Measurements from ENCODE around the gene RYR2. TPM values are rescaled to one million over a fixed set of nuclear protein-coding genes. Genes with fewer than 3 reads are reported as not detected.

Gene RYR2
- total and polyA plus RNA-seq, 2 donors (not counting 1 experiment from before 2014, with no cell fraction given), result not detected

DNA sequence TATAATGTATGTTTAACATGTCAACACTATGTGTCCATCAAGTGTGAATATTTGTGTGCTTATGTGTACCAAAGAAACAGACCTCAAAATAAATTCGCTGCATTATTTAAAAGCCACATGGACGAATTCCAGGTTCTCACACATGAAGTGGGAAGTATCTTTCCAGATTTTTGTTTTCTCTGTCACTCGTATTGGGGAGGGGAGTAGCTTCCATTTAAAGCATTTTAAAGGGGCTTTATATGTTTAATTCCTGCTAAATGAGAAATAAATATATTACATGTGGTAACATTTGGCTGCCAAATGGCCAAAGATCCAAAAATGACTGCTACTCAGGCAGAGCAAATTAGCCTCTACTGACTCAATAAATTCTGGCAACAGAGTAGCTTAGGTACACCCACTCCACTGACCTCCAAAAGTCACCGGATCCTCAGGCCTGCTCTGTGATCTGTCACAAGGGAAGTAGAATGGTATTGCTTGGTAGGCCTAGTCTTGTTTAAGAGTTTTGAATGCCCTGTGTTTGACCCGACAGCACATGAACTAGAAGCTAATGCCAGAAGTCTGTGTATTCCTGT is 670.7 kb downstream of the RYR2 start:
- Histone ChIP-seq H3K9me3 (ENCODE audit: control extremely low read depth in 1 of 3, control insufficient read depth in 2 of 3, insufficient read depth in 1 of 3, low read length in 2 of 3) (no peaks in the 10 kb centered on the region), H3K27me3 (replicated peaks in 1 of 4; ENCODE audit: control extremely low read depth in 1 of 4, control insufficient read depth in 3 of 4, insufficient read depth in 4 of 4, low read length in 3 of 4) (no peaks in the 10 kb centered on the region), H3K4me2 (replicated peaks; ENCODE audit: low read depth, low read length, poor library complexity, severe bottlenecking) (no peak overlapping the region), H3K36me3 (replicated peaks in 1 of 2; ENCODE audit: control extremely low read depth in 1 of 2, control insufficient read depth in 1 of 2, extremely low read depth in 1 of 2, insufficient read depth in 2 of 2, low read length in 1 of 2) (no peaks in the 10 kb centered on the region), H3K9ac (ENCODE audit: low read length) (no peak overlapping the region), H4K20me1 (ENCODE audit: control insufficient read depth, insufficient read depth, low read length, poor library complexity, severe bottlenecking) (no peaks in the 10 kb centered on the region), H3K4me1 (ENCODE audit: control insufficient read depth in 2 of 2, insufficient read depth in 2 of 2, low read length in 2 of 2) (no peaks in the 10 kb centered on the region), H3K27ac (ENCODE audit: low read length in 2 of 2) (no peak overlapping the region), H3K79me2 (ENCODE audit: control insufficient read depth, insufficient read depth, low read length) (no peaks in the 10 kb centered on the region), H2AFZ (ENCODE audit: insufficient read depth, low read depth, low read length, poor library complexity, severe bottlenecking) (no peak overlapping the region), H3K4me3 (ENCODE audit: control extremely low read depth in 1 of 5, extremely low read depth in 1 of 5, insufficient read depth in 1 of 5, low read depth in 2 of 5, low read length in 4 of 5) (no peak overlapping the region)
- intact Hi-C loops (cut with micrococcal nuclease), result no loop called here
- H3K9me3 Mint-ChIP-seq (ENCODE audit: insufficient read depth), result no peaks in the 10 kb centered on the region
- no peak for TF ChIP-seq EZH2 (IDR thresholded peaks at IDR 0.05; ENCODE audit: borderline replicate concordance, insufficient read depth, low read depth, low read length, poor library complexity, severe bottlenecking)
- TF ChIP-seq, protein P1, sequence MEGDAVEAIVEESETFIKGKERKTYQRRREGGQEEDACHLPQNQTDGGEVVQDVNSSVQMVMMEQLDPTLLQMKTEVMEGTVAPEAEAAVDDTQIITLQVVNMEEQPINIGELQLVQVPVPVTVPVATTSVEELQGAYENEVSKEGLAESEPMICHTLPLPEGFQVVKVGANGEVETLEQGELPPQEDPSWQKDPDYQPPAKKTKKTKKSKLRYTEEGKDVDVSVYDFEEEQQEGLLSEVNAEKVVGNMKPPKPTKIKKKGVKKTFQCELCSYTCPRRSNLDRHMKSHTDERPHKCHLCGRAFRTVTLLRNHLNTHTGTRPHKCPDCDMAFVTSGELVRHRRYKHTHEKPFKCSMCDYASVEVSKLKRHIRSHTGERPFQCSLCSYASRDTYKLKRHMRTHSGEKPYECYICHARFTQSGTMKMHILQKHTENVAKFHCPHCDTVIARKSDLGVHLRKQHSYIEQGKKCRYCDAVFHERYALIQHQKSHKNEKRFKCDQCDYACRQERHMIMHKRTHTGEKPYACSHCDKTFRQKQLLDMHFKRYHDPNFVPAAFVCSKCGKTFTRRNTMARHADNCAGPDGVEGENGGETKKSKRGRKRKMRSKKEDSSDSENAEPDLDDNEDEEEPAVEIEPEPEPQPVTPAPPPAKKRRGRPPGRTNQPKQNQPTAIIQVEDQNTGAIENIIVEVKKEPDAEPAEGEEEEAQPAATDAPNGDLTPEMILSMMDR (IDR thresholded peaks at IDR 0.05), result no peak
- no peaks in the 10 kb centered on the region for H3K4me1 Mint-ChIP-seq
- ChIA-PET CTCF (no interaction called here), POLR2A (no interaction called here)
- DNase-seq, result no peak
- no CpG with 5 or more reads among the region's 5 CpGs for WGBS (ENCODE audit: insufficient coverage)
- no peak overlapping the region for H3K4me3 Mint-ChIP-seq
- H3K27ac Mint-ChIP-seq, result no peak overlapping the region
- H3K27me3 Mint-ChIP-seq, result no peaks in the 10 kb centered on the region
- no peak for ATAC-seq (ENCODE audit: low read depth)

DNA sequence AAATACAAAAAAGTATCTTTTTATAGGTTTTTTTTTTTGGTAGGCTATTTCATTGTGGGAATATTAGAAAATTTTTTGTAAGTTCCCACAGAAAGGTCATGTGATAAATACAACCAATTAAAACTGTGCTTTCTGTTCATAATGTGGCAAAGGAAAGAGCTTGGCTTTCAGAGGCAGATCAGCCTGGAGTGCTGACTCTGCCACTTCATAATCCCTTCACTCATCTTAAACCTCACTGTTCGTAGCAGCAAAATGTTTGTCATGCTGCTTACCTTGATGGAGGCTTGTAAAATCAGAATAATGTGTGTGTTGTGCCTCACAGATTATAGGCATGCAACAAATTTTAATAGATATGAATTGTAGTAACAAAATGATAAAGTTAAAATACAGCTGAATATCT is 671.9 kb downstream of the RYR2 start:
- Histone ChIP-seq H2AFZ (ENCODE audit: insufficient read depth, low read depth, low read length, poor library complexity, severe bottlenecking) (no peak overlapping the region), H3K4me3 (ENCODE audit: control extremely low read depth in 1 of 5, extremely low read depth in 1 of 5, insufficient read depth in 1 of 5, low read depth in 2 of 5, low read length in 4 of 5) (no peak overlapping the region), H3K79me2 (ENCODE audit: control insufficient read depth, insufficient read depth, low read length) (no peaks in the 10 kb centered on the region), H3K36me3 (replicated peaks in 1 of 2; ENCODE audit: control extremely low read depth in 1 of 2, control insufficient read depth in 1 of 2, extremely low read depth in 1 of 2, insufficient read depth in 2 of 2, low read length in 1 of 2) (no peaks in the 10 kb centered on the region), H3K27ac (ENCODE audit: low read length in 2 of 2) (no peak overlapping the region), H3K4me1 (ENCODE audit: control insufficient read depth in 2 of 2, insufficient read depth in 2 of 2, low read length in 2 of 2) (no peaks in the 10 kb centered on the region), H3K27me3 (replicated peaks in 1 of 4; ENCODE audit: control extremely low read depth in 1 of 4, control insufficient read depth in 3 of 4, insufficient read depth in 4 of 4, low read length in 3 of 4) (no peaks in the 10 kb centered on the region), H3K9me3 (ENCODE audit: control extremely low read depth in 1 of 3, control insufficient read depth in 2 of 3, insufficient read depth in 1 of 3, low read length in 2 of 3) (no peaks in the 10 kb centered on the region), H3K4me2 (replicated peaks; ENCODE audit: low read depth, low read length, poor library complexity, severe bottlenecking) (no peak overlapping the region), H3K9ac (ENCODE audit: low read length) (no peak overlapping the region), H4K20me1 (ENCODE audit: control insufficient read depth, insufficient read depth, low read length, poor library complexity, severe bottlenecking) (no peaks in the 10 kb centered on the region)
- DNase-seq, result no peak
- Mint-ChIP-seq H3K4me3 (no peak overlapping the region), H3K27ac (no peak overlapping the region), H3K4me1 (no peaks in the 10 kb centered on the region), H3K9me3 (ENCODE audit: insufficient read depth) (no peaks in the 10 kb centered on the region), H3K27me3 (no peaks in the 10 kb centered on the region)
- no CpG with 5 or more reads among the region's 1 CpG for WGBS (ENCODE audit: insufficient coverage)
- intact Hi-C loops (cut with micrococcal nuclease), result no loop called here
- no peak for TF ChIP-seq EZH2 (IDR thresholded peaks at IDR 0.05; ENCODE audit: borderline replicate concordance, insufficient read depth, low read depth, low read length, poor library complexity, severe bottlenecking)
- TF ChIP-seq, protein P1 (IDR thresholded peaks at IDR 0.05), result no peak
- ChIA-PET POLR2A (no interaction called here), CTCF (no interaction called here)
- ATAC-seq (ENCODE audit: low read depth), result no peak
